ENCODE measurements around the gene CDCA8. TPM values are rescaled to one million over a fixed set of nuclear protein-coding genes. Genes with fewer than 3 reads are reported as not detected.
"Not testable (repeated sequence)": the region's sequence is repeated elsewhere in the genome, so short reads cannot be mapped to it uniquely, and the experiment has no call there.

The CDCA8 gene
- polyA plus RNA-seq, 4 donors, result 14.9 to 17.0 (median 16.4) TPM

- no peak for DNase-seq (ENCODE audit: low read depth in 4 of 4, low spot score in 3 of 4)
Observed at GRCh38 chr1:37731312-37732019, 39.1 kb downstream of the CDCA8 start.

- no peak for DNase-seq (ENCODE audit: low read depth in 4 of 4, low spot score in 3 of 4)
Observed at GRCh38 chr1:37732111-37732780, 39.9 kb downstream of the CDCA8 start.

GRCh38 chr1:37734629-37735591 lies 42.6 kb downstream of the CDCA8 start:
- no peak for DNase-seq (ENCODE audit: low read depth in 4 of 4, low spot score in 3 of 4)

GRCh38 chr1:37737975-37738374 lies 45.7 kb downstream of the CDCA8 start:
- not testable (repeated sequence) for DNase-seq (ENCODE audit: low read depth in 4 of 4, low spot score in 3 of 4)

GRCh38 chr1:37738619-37739018 lies 46.3 kb downstream of the CDCA8 start:
- DNase-seq (ENCODE audit: low read depth in 4 of 4, low spot score in 3 of 4), result not testable (repeated sequence)

GRCh38 chr1:37739222-37739621 lies 46.9 kb downstream of the CDCA8 start:
- DNase-seq (ENCODE audit: low read depth in 4 of 4, low spot score in 3 of 4), result no peak

- no peak for DNase-seq (ENCODE audit: low read depth in 4 of 4, low spot score in 3 of 4)
Observed at GRCh38 chr1:37741130-37741529, 48.8 kb downstream of the CDCA8 start.

- no peak for DNase-seq (ENCODE audit: low read depth in 4 of 4, low spot score in 3 of 4)
Observed at GRCh38 chr1:37741662-37742061, 49.3 kb downstream of the CDCA8 start.

- no peak for DNase-seq (ENCODE audit: low read depth in 4 of 4, low spot score in 3 of 4)
Observed at GRCh38 chr1:37746806-37747205, 54.5 kb downstream of the CDCA8 start.

- DNase-seq (ENCODE audit: low read depth in 4 of 4, low spot score in 3 of 4), result no peak
Observed at GRCh38 chr1:37748565-37748964, 56.2 kb downstream of the CDCA8 start.

GRCh38 chr1:37752213-37752582 lies 59.9 kb downstream of the CDCA8 start:
- no peak for DNase-seq (ENCODE audit: low read depth in 4 of 4, low spot score in 3 of 4)

- DNase-seq (ENCODE audit: low read depth in 4 of 4, low spot score in 3 of 4), result peak in 1 of 4 donors; percentile 4
Observed at GRCh38 chr1:37752583-37753471, 60.5 kb downstream of the CDCA8 start.

GRCh38 chr1:37753473-37754321 lies 61.4 kb downstream of the CDCA8 start:
- no peak for DNase-seq (ENCODE audit: low read depth in 4 of 4, low spot score in 3 of 4)

GRCh38 chr1:37755290-37755689 lies 63.0 kb downstream of the CDCA8 start:
- DNase-seq (ENCODE audit: low read depth in 4 of 4, low spot score in 3 of 4), result no peak

GRCh38 chr1:37755951-37756560 lies 63.7 kb downstream of the CDCA8 start:
- no peak for DNase-seq (ENCODE audit: low read depth in 4 of 4, low spot score in 3 of 4)

Measured in left renal pelvis (tissue), 4 donors.